ENCODE data around the gene GUCA2A. TPM values are rescaled to one million over a fixed set of nuclear protein-coding genes. Genes with fewer than 3 reads are reported as not detected.
A peak's percentile ranks its signal among the peaks of the same experiment; 100 is the strongest.

The GUCA2A gene
- total and polyA plus RNA-seq, 2 of the 13 experiments (the other 11 are each of a cell fraction or from before 2014, with no cell fraction given): not detected

DNA sequence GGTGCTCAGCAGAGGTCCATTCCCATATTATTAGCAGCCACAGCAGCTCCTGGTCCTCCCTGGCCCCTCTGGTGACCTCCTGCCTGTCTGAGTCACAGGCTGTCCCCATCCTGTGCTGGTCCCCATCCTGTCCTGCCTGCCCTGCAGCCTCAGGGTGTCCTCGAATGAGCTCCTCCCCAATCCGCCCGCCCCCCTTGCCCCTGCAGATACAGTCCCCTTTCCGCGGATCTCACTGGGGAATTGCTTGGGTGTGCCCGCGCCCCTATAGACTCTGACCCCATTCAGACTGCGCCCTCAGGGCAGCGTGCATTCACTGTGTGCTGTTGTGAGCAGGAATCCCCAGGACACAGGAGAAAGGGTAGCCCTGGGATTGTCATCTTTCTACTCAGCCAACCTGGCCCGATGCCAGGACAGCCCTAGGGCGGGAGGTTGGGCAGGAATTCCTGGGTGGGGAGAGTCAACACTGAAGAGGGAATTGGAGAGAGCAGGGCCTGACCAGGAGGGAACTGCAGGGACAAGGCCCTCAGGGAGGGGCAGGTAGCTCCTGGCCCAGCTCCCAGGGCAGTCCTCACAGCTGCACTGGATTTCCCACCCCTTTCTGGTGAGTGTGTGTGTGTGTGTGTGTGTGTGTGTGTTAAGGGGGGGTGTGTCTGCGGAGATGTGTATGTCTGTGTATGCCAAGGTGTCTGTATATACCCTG lies 1.1 kb upstream of the GUCA2A start (continued):
- TF ChIP-seq ZNF639 (CRISPR knock-in tag; conservative IDR thresholded peaks at IDR 0.05): no peak
- no peak for TF ChIP-seq ZBTB33 (CRISPR knock-in tag; IDR thresholded peaks at IDR 0.05)
- TF ChIP-seq ZNF557 (CRISPR knock-in tag; IDR thresholded peaks at IDR 0.05): no peak
- TF ChIP-seq, protein P1, sequence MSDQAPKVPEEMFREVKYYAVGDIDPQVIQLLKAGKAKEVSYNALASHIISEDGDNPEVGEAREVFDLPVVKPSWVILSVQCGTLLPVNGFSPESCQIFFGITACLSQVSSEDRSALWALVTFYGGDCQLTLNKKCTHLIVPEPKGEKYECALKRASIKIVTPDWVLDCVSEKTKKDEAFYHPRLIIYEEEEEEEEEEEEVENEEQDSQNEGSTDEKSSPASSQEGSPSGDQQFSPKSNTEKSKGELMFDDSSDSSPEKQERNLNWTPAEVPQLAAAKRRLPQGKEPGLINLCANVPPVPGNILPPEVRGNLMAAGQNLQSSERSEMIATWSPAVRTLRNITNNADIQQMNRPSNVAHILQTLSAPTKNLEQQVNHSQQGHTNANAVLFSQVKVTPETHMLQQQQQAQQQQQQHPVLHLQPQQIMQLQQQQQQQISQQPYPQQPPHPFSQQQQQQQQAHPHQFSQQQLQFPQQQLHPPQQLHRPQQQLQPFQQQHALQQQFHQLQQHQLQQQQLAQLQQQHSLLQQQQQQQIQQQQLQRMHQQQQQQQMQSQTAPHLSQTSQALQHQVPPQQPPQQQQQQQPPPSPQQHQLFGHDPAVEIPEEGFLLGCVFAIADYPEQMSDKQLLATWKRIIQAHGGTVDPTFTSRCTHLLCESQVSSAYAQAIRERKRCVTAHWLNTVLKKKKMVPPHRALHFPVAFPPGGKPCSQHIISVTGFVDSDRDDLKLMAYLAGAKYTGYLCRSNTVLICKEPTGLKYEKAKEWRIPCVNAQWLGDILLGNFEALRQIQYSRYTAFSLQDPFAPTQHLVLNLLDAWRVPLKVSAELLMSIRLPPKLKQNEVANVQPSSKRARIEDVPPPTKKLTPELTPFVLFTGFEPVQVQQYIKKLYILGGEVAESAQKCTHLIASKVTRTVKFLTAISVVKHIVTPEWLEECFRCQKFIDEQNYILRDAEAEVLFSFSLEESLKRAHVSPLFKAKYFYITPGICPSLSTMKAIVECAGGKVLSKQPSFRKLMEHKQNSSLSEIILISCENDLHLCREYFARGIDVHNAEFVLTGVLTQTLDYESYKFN (CRISPR knock-in tag; conservative IDR thresholded peaks at IDR 0.05): 0 out of 2 replicates have a peak, but pooled peaks have one; percentile 36
- no peak for TF ChIP-seq ZNF550 (CRISPR knock-in tag; IDR thresholded peaks at IDR 0.05; ENCODE audit: borderline replicate concordance)
- no peak for TF ChIP-seq ZMAT3 (CRISPR knock-in tag; conservative IDR thresholded peaks at IDR 0.05)
- TF ChIP-seq ARNT2 (CRISPR knock-in tag; IDR thresholded peaks at IDR 0.05; ENCODE audit: low read depth): no peak
- no peak for TF ChIP-seq NONO (IDR thresholded peaks at IDR 0.05)
- TF ChIP-seq NONO (CRISPR knock-in tag; conservative IDR thresholded peaks at IDR 0.05): peak; percentile 46; the same call in 1 of the 2 replicates
- TF ChIP-seq GTF2F1 (IDR thresholded peaks at IDR 0.05; ENCODE audit: low read length): no peak
- TF ChIP-seq CERS6 (CRISPR knock-in tag; IDR thresholded peaks at IDR 0.05): no peak
- peak; percentile 90 for TF ChIP-seq PHF21A (CRISPR knock-in tag; IDR thresholded peaks at IDR 0.05)
- TF ChIP-seq ZNF33B (CRISPR knock-in tag; IDR thresholded peaks at IDR 0.05): 0 out of 2 replicates have a peak, but pooled peaks have one; percentile 63
- TF ChIP-seq DDIT3 (CRISPR knock-in tag; IDR thresholded peaks at IDR 0.05): no peak
- no peak for TF ChIP-seq SOX13 (IDR thresholded peaks at IDR 0.05)
- TF ChIP-seq SOX13 (CRISPR knock-in tag; conservative IDR thresholded peaks at IDR 0.05 in 1 of 2, IDR thresholded peaks at IDR 0.05 in 1 of 2): peak in 1 of 2 experiments; percentile 44; a peak in 1 of 4 replicates
- TF ChIP-seq SRSF9 (IDR thresholded peaks at IDR 0.05; ENCODE audit: borderline replicate concordance, insufficient read depth, low read depth, low read length, poor library complexity, severe bottlenecking): no peak
- no peak for TF ChIP-seq ZNF24 (IDR thresholded peaks at IDR 0.05)
- no peak for TF ChIP-seq ZNF34 (CRISPR knock-in tag; IDR thresholded peaks at IDR 0.05; ENCODE audit: borderline replicate concordance)
- TF ChIP-seq ZNF230 (CRISPR knock-in tag; IDR thresholded peaks at IDR 0.05): no peak

Measured in HepG2 (cell line).